ENCODE data around the gene NDRG4.
"Not testable (repeated sequence)": the region's sequence is repeated elsewhere in the genome, so short reads cannot be mapped to it uniquely, and the experiment has no call there.

Gene NDRG4

DNA sequence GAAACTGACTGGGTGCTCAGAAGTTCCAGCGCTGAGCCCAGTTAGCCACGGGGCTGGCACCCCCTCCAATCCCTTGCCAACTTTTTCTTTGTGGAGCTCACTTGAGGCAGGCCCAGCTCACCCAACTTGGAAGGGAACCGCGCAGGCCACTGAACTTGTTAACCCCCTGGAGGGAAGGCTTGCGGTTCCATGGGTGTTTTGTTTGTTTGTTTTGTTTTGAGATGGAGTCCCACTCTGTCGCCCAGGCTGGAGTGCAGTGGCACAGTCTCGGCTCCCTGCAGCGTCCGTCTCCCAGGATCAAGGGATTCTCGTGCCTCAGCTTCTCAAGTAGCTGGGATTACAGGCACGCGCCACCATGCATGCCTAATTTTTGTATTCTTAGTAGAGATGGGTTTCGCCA lies 34.1 kb upstream of the NDRG4 start:
- no peak for DNase-seq

DNA sequence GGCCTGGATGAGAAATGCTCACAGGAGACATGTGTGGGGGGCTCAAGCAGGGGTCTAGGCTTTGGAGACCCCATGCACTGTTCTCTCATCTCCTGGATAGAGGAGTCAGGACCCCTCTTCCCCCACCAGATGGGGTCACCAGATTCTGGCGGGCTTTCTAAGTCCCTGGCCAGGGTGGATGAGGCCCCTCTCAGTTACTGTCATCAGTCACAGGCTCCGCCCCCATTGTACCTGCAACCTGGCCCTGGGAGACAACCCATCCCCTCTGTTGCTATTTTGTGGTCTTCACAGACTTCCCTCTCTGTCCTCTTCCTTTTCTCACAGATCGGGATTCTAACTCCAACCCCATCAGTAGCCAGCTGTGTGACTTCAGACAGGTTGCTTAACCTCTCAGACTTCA lies 33.5 kb upstream of the NDRG4 start:
- no peak for DNase-seq

DNA sequence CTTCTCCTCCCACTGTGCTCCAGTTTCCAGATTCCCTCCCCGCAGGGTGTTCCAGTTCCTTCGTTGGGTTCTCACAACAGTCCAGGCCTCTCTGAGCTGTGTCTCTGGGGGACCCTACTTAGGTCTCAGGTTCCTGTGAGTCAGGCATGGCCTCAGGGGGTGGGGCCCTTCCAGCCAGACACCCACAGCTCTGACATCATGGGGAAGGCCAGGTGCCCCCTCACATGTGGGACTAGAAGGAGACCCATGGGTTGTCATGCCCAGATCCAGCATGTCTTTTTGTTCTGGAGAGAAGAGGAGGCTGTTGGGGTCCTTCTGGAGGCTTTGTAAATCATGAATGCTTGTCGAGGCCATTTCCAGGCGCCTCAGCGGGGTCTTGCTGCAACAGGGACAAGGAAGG lies 32.0 kb upstream of the NDRG4 start:
- DNase-seq = no peak

DNA sequence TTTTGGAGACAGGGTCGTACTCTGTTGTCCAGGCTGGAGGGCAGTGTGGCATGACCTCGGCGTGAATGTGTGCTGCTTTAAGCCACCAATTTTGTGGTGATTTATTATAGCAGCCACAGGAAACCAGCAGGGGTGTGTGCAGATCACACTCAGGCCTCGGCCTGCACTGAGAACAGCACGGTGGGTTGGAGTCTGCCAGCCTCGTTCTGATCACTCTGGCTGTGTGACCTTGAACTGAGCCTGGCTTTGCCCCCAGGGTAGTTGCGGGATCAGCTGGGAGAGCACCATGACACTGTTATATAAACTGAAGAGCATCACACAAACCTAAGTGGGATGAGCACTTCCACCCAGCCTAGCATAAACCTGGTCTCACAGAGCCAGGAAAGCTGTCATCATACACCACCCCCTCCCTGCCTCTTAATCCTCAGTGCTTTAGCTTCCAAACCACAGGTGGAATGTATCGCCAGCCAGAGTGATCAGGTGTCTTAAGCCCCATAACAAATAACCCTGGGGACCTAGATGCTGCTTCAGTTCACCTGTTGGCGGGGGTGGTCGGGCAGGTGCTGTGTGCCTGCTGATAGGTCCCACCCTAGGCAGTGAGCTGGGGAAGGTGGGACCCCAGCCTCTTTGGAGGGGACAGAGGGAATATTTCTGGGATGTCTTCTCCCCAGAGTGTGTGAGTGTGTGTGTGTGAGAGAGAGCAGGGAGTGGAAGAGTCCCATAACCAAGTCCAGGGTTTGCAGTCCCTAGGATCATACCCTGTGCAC lies 28.6 kb upstream of the NDRG4 start:
- no peak for DNase-seq

GRCh38 chr16:58472266-58472665 lies 27.7 kb upstream of the NDRG4 start:
- DNase-seq = no peak

DNA sequence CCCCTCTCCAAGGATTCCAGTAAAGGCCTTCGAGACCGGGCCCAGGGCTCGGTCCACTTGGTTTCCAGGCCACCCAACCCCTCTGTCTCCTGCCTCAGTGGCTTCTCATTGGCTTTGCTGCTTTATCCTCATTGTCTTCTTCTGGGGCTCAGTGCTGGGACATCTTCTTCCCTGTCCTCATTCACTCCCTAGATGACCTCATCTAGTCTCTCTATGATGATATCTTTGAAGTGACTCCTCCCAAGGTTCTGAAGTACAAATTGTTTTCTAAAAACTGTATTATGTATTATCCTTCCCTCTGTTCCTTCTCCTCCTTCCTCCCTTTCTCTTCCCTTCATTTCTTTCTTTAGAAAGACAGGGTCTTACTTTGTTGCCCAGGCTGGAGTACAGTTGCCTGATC lies 27.1 kb upstream of the NDRG4 start:
- no peak for DNase-seq

DNA sequence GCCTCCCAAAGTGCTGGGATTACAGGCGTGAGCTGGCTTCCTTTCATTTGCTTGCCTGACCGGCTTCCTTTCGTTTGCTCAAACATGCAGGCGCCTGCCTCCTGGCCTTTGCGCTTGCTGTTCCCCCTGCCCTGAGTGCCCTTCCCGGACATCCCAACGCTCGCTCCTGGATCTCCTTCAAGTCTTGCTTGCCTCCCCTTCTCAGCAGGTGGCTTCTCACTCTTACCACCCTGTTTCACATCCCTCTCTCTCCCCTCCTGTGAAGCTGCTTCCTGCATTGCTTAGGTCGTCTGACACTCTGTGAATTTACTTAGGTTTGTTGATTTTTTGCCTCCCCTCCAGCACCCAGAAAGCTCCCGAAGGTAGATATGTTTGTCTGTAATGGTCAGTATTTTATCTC lies 25.6 kb upstream of the NDRG4 start:
- no peak for DNase-seq

- DNase-seq = no peak
Measured at GRCh38 chr16:58475091-58475619, 24.8 kb upstream of the NDRG4 start.

DNA sequence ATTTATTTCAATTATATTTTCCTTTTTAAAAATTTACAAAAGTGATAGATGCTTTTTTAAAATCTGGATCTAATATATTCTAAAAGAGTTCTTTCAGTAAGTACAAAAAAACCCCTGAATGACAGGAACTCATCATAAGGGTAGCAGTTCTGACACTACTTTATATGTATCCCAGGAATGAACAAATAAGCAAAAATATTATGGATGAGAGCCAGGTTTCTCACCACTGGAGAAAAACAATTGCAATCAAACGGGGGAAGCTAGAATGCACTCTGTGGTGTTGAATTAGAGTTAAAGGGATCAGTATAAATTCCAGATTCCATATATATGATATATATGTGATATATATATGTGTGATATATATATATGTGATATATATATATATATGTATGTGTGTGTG lies 23.2 kb upstream of the NDRG4 start:
- DNase-seq = no peak

DNA sequence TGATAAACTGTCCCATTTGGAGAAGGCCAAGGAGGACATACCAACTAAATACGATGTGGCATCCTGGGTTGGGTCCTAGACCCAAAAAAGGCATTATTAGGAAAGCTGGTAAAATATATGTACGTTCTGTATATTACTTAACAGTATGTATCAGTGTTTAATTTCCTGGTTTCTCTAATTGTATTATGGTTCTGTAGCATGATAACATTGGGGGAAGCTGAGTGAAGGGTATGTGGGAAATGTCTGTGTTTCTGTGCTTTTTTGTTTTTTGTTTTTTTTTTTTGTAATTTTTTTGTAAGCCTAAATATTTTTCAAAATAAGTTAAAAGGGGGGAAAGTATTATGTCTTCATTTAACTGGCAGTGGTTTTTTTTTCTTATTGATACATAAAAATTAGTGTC lies 21.5 kb upstream of the NDRG4 start:
- no peak for DNase-seq

GRCh38 chr16:58481226-58481869 lies 18.6 kb upstream of the NDRG4 start:
- no peak for DNase-seq

DNA sequence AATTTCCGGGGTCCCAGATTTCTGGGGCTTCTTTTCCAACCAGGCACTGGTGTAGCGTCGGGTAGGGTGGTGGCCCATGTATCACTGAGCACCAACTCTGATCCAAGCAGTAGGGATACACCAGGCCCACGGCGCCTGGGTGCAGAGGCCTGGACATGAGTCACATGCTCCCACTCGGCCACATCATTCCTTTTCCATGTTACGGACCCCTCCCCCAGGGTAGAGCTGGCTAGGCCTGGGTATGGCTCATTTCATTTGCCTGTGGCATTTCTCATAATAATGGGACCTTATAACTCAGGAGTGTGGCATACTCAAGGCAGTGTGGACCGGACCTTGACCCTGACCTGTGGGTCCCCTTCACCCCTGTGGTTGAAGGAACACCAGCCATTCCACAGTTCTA lies 18.0 kb upstream of the NDRG4 start:
- no peak for DNase-seq

DNA sequence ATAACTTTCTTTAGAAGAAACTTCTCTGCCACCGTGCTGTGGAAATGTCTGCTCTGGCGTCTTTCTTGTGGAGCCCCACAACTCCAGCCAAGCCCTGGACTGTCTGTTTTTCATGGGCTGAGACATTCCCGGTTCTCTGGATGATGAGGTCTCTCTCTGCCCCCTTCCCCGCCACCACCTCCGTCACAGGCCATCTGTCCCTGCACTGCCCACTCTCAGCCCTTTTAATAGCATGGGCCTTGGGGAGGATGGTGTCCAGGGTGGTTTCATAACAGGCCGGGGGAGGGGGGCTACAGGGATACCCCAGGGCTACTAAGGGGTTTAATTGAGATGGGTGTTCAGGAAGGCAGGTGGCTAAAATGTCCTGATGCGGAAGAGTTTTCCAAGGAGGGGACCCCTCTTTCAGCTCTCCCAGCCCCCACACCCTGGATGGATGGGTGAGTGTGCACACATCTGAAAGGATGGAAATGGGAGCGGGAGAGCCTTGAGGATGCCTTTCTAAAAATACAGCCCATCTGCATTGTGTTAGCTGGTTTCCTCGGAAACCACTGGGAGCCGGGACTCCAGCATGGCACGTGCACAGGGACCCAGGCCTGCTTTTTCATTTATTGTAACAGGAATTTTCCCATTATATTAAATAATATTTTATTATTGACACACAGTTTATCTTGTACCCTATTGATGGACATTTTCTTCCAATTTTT lies 14.6 kb upstream of the NDRG4 start:
- DNase-seq = no peak

GRCh38 chr16:58487566-58488351 lies 12.2 kb upstream of the NDRG4 start:
- DNase-seq = peak; percentile 47 to 62 (median 58)

DNA sequence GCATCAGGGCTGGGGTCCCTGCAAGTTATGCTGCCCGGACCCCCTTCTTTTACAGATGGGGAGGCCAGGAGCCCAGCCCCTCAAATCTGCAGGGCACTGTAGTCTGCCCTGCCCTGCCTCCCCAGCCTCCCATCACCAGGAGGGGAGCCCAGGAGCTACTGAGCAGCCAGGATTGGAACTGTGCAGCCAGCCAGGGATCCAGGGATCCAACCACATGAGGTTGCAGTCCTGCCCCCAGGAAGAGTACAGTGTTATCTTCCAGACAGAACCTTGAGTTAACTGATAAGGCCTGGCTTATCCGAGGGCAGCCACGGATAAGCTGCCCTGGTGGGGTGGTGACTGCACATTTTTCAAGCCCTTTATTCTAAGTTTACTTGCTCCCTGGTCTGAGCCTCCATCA lies 11.4 kb upstream of the NDRG4 start:
- DNase-seq = no peak

DNA sequence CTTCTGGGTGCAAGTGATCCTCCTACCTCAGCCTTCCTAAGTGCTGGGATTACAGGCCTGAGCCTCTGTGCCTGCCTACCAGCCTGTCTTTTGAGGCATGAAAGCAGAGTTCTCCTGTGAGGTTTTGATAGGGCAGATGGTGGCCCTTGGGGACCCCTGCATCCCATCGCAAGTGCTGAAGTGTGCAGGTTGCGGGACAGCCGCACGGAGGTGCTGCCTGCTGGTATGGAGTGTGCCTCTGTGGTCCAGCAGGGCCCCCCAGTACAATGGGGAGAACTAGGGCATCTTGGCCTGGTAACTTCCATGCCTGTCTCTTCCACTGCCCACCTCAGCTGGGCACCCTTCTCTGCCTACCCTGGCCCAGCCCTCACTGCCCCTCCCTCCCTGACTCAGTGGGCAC lies 9.9 kb upstream of the NDRG4 start:
- no peak for DNase-seq

DNA sequence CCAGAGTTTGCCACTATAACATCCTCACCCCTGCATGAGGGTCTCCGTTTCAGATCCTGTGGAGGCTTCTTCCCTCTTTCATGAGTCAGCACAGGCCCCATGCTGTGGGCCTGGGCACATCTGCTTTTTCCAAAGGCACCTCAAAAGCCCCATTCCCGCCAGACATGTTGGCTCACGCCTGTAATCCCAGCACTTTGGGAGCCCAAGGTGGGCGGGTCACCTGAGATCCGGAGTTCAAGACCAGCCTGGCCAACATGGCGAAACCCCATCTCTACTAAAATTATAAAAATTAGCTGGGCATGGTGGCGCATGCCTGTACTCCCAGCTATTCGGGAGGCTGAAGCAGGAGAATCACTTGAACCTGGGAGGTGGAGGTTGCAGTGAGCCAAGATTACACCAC lies 9.4 kb upstream of the NDRG4 start:
- DNase-seq = not testable (repeated sequence)

DNA sequence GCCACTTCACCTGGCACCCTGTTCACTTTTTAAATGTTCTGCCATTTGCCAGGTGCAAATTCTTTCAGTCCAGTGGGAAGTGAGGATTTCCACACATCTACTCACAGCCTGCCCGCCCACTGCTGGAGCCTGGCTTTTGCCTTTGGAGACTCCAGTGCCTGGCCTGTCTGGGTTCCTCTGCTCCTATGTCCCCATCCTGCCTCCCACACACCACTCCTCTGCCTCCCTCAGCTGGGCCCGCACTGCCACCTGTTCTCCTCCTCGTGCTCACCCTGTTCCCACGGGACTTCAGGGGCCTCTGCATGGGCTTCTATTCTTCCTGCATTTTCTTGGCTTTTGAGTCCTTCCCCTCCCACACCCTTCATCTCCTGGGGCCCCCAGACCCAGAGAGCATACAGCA lies 7.9 kb upstream of the NDRG4 start:
- no peak for DNase-seq

DNA sequence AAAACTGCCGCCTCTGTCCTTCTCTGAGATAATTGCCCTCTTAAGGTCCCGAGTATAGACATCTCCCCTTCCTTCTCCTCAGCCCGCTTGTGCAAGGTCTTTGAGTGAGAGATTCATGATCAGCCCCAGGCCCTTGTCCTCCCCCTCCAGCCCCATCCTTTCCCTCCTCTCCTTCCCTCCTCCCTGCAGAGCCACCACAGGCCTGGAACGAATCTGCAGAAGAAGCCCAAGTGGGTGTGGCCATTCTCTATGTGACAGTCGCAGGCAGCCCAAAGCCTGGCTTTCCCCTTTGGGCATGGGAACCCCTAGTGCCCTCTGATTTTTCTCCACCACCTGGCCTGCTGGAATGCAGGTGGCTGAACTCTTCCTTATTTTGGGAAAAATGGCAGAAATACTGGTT lies 7.2 kb upstream of the NDRG4 start:
- DNase-seq = no peak

DNA sequence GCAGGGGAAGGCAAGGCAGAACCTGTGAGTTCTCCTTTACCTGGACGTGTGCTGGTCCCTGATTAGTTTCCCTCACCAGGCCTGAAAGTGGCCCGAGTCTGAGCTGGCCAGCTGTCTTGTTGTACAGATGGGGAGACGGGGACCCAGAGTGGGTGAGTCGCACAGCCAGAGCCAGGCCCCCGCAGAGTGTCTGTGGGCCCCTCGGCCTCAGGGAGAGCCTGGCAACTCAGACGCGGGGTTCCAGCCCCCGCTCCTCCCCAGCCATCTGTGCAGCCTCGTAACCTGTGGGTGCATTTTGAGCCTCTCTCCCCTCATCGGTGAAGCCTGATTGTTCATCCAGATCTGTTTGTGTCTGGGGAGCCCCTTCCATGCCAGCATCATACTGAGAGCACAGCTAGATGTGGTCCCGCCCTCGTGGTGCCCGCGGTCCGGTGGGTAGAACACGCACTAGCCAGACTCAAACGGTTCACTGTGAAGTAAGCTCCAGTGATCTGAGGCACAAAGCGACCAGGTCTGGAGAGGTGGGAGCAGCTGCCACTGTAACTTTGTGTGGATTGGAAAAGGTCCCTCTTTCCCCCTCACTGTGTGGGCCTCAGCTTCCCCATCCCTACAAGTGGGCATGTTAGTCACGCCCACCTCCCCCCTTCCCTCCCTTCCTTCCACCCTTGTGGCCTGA lies 6.0 kb upstream of the NDRG4 start:
- DNase-seq = no peak

GRCh38 chr16:58494981-58495520 lies 4.9 kb upstream of the NDRG4 start:
- peak in 3 of 5 donors; percentile 43 to 74 (median 56) for DNase-seq
